HL-60 (cell line): ENCODE measurements around the gene ICAM3.

Experiments used
- CTCF ChIP-seq: IDR thresholded peaks from one replicate; pipeline ENCODE4 v1.5.1; 2011; ENCODE audit warnings: low read length, control low read depth, inconsistent platforms; ENCODE audit not compliant: insufficient read depth
- GABPA ChIP-seq: IDR thresholded peaks from 2 replicates; pipeline ENCODE4 v1.6.1; 2012; ENCODE audit warnings: low read depth
- POLR2AphosphoS5 ChIP-seq: IDR thresholded peaks from 2 replicates; pipeline ENCODE4 v1.6.1; 2012; ENCODE audit warnings: low read depth

DNA sequence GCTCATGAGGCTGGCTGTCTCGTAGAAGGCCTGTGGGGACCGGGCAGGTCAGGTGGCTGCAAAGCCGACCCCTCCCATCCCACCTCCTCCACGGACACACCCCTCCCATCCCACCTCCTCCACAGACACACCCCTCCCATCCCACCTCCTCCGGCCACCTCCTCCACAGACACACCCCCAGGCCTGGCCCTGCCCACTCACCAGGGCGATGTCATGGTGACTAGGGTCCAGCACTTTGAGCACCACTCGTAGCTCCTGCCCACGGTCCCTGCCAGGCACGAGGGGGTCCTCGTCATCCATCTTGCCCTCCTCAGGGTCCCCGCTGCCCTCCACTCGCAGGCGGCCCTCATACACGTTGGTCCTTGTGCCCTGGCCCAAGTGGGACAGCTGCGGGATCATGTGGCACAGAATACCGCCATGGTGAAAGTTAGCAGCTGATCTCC is 22.2 kb upstream of the ICAM3 start:
- TF ChIP-seq POLR2AphosphoS5 (no peak), CTCF (no peak), GABPA (no peak)
